GM12878 (cell line): ENCODE data around the gene LAMA5. TPM values are rescaled to one million over a fixed set of nuclear protein-coding genes. Genes with fewer than 3 reads are reported as not detected.

Experiments
- ATF7 ChIP-seq: fragments of 450-650 bp; IDR thresholded peaks from 2 replicates; pipeline ENCODE4 v1.6.1; 2016; ENCODE audit warnings: low read depth, mild to moderate bottlenecking
- BHLHE40 ChIP-seq, 2 experiments: fragments of 450-650 bp in 1 of 2; IDR thresholded peaks; 2 replicates each; pipeline ENCODE4 v1.6.1; 2011 to 2017; ENCODE audit warnings: low read depth in 2 of 2, borderline replicate concordance in 1 of 2, improper control_type of control experiment in 1 of 2, low read length in 1 of 2, mild to moderate bottlenecking in 1 of 2
- CBFB ChIP-seq: IDR thresholded peaks from 2 replicates; pipeline ENCODE4 v1.6.1; 2016; ENCODE audit warnings: antibody characterized with exemption, low read depth
- E4F1 ChIP-seq: fragments of 450-650 bp; IDR thresholded peaks from 2 replicates; pipeline ENCODE4 v1.6.1; 2018; ENCODE audit warnings: borderline replicate concordance, mild to moderate bottlenecking; ENCODE audit not compliant: partially characterized antibody
- IRF3 ChIP-seq: fragments of 450-650 bp; IDR thresholded peaks from 2 replicates; pipeline ENCODE4 v1.6.1; 2014; ENCODE audit warnings: mild to moderate bottlenecking
- KLF5 ChIP-seq: fragments of 450-650 bp; IDR thresholded peaks from 2 replicates; pipeline ENCODE4 v1.6.1; 2014; ENCODE audit warnings: mild to moderate bottlenecking; ENCODE audit not compliant: partially characterized antibody
- LARP7 ChIP-seq: fragments of 450-650 bp; IDR thresholded peaks from 2 replicates; pipeline ENCODE4 v1.6.1; 2017; ENCODE audit warnings: mild to moderate bottlenecking
- MAX ChIP-seq: IDR thresholded peaks from 2 replicates; pipeline ENCODE4 v1.6.1; 2012; ENCODE audit warnings: low read depth, low read length, improper control_type of control experiment
- MEF2B ChIP-seq: fragments of 450-650 bp; IDR thresholded peaks from 2 replicates; pipeline ENCODE4 v1.6.1; 2018; ENCODE audit warnings: mild to moderate bottlenecking, moderate library complexity; ENCODE audit not compliant: partially characterized antibody, poor library complexity, severe bottlenecking
- NBN ChIP-seq: fragments of 450-650 bp; IDR thresholded peaks from 2 replicates; pipeline ENCODE4 v1.6.1; 2016
- NFXL1 ChIP-seq: fragments of 450-650 bp; IDR thresholded peaks from 2 replicates; pipeline ENCODE4 v1.6.1; 2017; ENCODE audit warnings: antibody characterized with exemption, mild to moderate bottlenecking, borderline replicate concordance
- NR2C1 ChIP-seq: fragments of 450-650 bp; IDR thresholded peaks from 2 replicates; pipeline ENCODE4 v1.6.1; 2017; ENCODE audit warnings: antibody characterized with exemption, mild to moderate bottlenecking, moderate library complexity
- PAX8 ChIP-seq: fragments of 450-650 bp; IDR thresholded peaks from 2 replicates; pipeline ENCODE4 v1.6.1; 2017; ENCODE audit warnings: mild to moderate bottlenecking, moderate library complexity
- PKNOX1 ChIP-seq: fragments of 450-650 bp; IDR thresholded peaks from 2 replicates; pipeline ENCODE4 v1.6.1; 2016; ENCODE audit warnings: mild to moderate bottlenecking
- POLR2AphosphoS5 ChIP-seq: IDR thresholded peaks from 2 replicates; pipeline ENCODE4 v1.6.1; 2011; ENCODE audit warnings: mild to moderate bottlenecking, low read length, inconsistent platforms
- PRDM15 ChIP-seq: fragments of 450-650 bp; formaldehyde crosslinking; IDR thresholded peaks from 2 replicates; pipeline ENCODE4 v1.4.0; 2020; ENCODE audit warnings: mild to moderate bottlenecking, moderate library complexity
- RAD51 ChIP-seq: fragments of 450-650 bp; IDR thresholded peaks from 2 replicates; pipeline ENCODE4 v1.6.1; 2016; ENCODE audit warnings: moderate library complexity, mild to moderate bottlenecking, inconsistent platforms
- SIX5 ChIP-seq: IDR thresholded peaks from 2 replicates; pipeline ENCODE4 v1.6.1; 2011; ENCODE audit warnings: mild to moderate bottlenecking, low read depth, low read length, moderate library complexity; ENCODE audit not compliant: severe bottlenecking
- SMC3 ChIP-seq: IDR thresholded peaks from 2 replicates; pipeline ENCODE4 v1.6.1; 2011; ENCODE audit warnings: low read length, improper control_type of control experiment, borderline replicate concordance
- SP1 ChIP-seq: IDR thresholded peaks from one replicate; pipeline ENCODE4 v1.6.1; 2011; ENCODE audit warnings: low read depth, low read length
- STAT3 ChIP-seq: IDR thresholded peaks from 2 replicates; pipeline ENCODE4 v1.6.1; 2011; ENCODE audit warnings: low read depth, low read length, improper control_type of control experiment
- YY1 ChIP-seq: IDR thresholded peaks from 2 replicates; pipeline ENCODE4 v1.6.1; 2011; ENCODE audit warnings: low read depth, mild to moderate bottlenecking, low read length
- ZSCAN29 ChIP-seq: fragments of 450-650 bp; IDR thresholded peaks from 2 replicates; pipeline ENCODE4 v1.6.1; 2017; ENCODE audit warnings: mild to moderate bottlenecking, moderate library complexity
- polyA plus RNA-seq, 11 experiments: library from polyadenylated mRNA; depleted of rRNA in 4 of 11; unstranded in 6 of 11; stranded (reverse) in 5 of 11; fragments of >200 nt; fragmentation: Nextera tagmentation in 4 of 11; fragmentation: Illumina TruSeq in 1 of 11; extraction: Ambion mirVana in 4 of 11; extraction: Trizol in 1 of 11; gene quantifications; 1 replicate in 1 of 11; 2 replicates in 10 of 11; pipeline versions ENCODE4 v1.2.1 to v1.2.3, GENCODE V29; 2011 to 2016; ENCODE audit warnings: inconsistent platforms in 2 of 11, missing spikeins in 2 of 11, low read depth in 1 of 11
- total RNA-seq, 4 experiments: library from RNA; depleted of rRNA in 3 of 4; stranded (reverse); fragments of >200 nt in 3 of 4; fragmentation: Illumina TruSeq in 1 of 4; extraction: Trizol in 1 of 4; gene quantifications; 2 replicates each; pipeline versions ENCODE4 v1.2.1 to v1.2.3, GENCODE V29; 2013 to 2021

LAMA5 gene
- total and polyA plus RNA-seq, 10 of the 15 experiments (the other 5 are each of a cell fraction or from before 2014, with no cell fraction given), result 0.09 to 3.1 (median 1.6) TPM; not detected in 3

GRCh38 chr20:62386383-62387218, 19.5 kb upstream of the LAMA5 start, which contains the start of gene RPS21 (continued):
- TF ChIP-seq PRDM15 (CRISPR knock-in tag) (no peak), NR2C1 (peak; percentile 98), PKNOX1 (no peak), SIX5 (peak; percentile 56), KLF5 (peak; percentile 80), RAD51 (no peak), MEF2B (peak; percentile 29), YY1 (peak; percentile 71; the same call in 1 of the 2 replicates), SMC3 (no peak), BHLHE40 (IDR thresholded peaks at IDR 0.05; ENCODE audit: borderline replicate concordance in 1 of 2, low read depth in 2 of 2, low read length in 1 of 2) (peak in 1 of 2 experiments; percentile 12; a peak in 1 of 4 replicates), MAX (peak; percentile 61), IRF3 (no peak), NBN (no peak), POLR2AphosphoS5 (peak; percentile 94), ATF7 (no peak), ZSCAN29 (no peak), NFXL1 (no peak), SP1 (peak; percentile 58), E4F1 (peak; percentile 57), CBFB (no peak), LARP7 (peak; percentile 77), PAX8 (no peak), STAT3 (no peak)
